HEK293 (cell line): ENCODE data around the gene OTUB1.

Experiments used
- CTCF ChIA-PET: fragments of 350-600 bp; formaldehyde crosslinking; extraction: SDS; loops from one replicate; lab custom pipeline; 2021; ENCODE audit warnings: antibody characterized with exemption; lab: Yijun Ruan, JAX
- POLR2A ChIA-PET: fragments of 300-600 bp; formaldehyde crosslinking; extraction: SDS; loops from one replicate; lab custom pipeline; 2020; ENCODE audit warnings: antibody characterized with exemption, inconsistent platforms; lab: Yijun Ruan, JAX
- H3K27ac ChIP-seq: fragments of 200-500 bp; sonication (Bioruptor generic); 2 replicates; pipeline ENCODE4 v1.5.1; 2014; ENCODE audit warnings: low read depth, low read length, control low read depth, inconsistent platforms; ENCODE audit errors: extremely low read depth
- H3K36me3 ChIP-seq, 2 experiments: fragments of 200-500 bp in 1 of 2; sonication (Bioruptor generic) in 1 of 2; 1 replicate in 1 of 2; 2 replicates in 1 of 2; pipeline ENCODE4 v1.5.1; 2014 to 2017; ENCODE audit warnings: inconsistent platforms in 2 of 2, low read length in 2 of 2; ENCODE audit not compliant: control insufficient read depth in 2 of 2, insufficient read depth in 1 of 2
- H3K4me1 ChIP-seq: fragments of 200-500 bp; sonication (Bioruptor generic); 2 replicates; pipeline ENCODE4 v1.5.1; 2014; ENCODE audit warnings: mild to moderate bottlenecking, low read length, inconsistent platforms; ENCODE audit not compliant: control insufficient read depth, insufficient read depth
- H3K4me3 ChIP-seq: 2 replicates; pipeline ENCODE4 v1.5.1; 2011; ENCODE audit warnings: low read depth, mild to moderate bottlenecking, control low read depth, low read length, moderate library complexity
- H3K9me3 ChIP-seq: fragments of 200-500 bp; sonication (Bioruptor generic); 2 replicates; pipeline ENCODE4 v1.5.1; 2014; ENCODE audit warnings: low read depth, low read length, inconsistent platforms; ENCODE audit not compliant: control insufficient read depth, insufficient read depth
- GLIS1 ChIP-seq: fragments of 450-650 bp; formaldehyde crosslinking; IDR thresholded peaks from 2 replicates; pipeline ENCODE4 v1.5.1; 2016; ENCODE audit warnings: missing biosample characterization, missing genetic modification characterization
- KLF1 ChIP-seq: fragments of 450-650 bp; formaldehyde crosslinking; IDR thresholded peaks from 2 replicates; pipeline ENCODE4 v1.5.1; 2016; ENCODE audit warnings: missing biosample characterization, missing genetic modification characterization
- SCRT2 ChIP-seq: fragments of 450-650 bp; formaldehyde crosslinking; IDR thresholded peaks from 2 replicates; pipeline ENCODE4 v1.5.1; 2016; ENCODE audit warnings: missing biosample characterization, missing genetic modification characterization
- YY1 ChIP-seq: fragments of 450-650 bp; formaldehyde crosslinking; IDR thresholded peaks from 2 replicates; pipeline ENCODE4 v1.5.1; 2018; ENCODE audit warnings: missing biosample characterization, missing genetic modification characterization
- ZFP69B ChIP-seq: fragments of 450-650 bp; formaldehyde crosslinking; IDR thresholded peaks from 2 replicates; pipeline ENCODE4 v1.5.1; 2016; ENCODE audit warnings: missing biosample characterization, missing genetic modification characterization
- ZNF112 ChIP-seq: fragments of 450-650 bp; formaldehyde crosslinking; IDR thresholded peaks from 2 replicates; pipeline ENCODE4 v1.5.0; 2017; ENCODE audit warnings: missing biosample characterization, missing genetic modification characterization
- ZNF114 ChIP-seq: fragments of 450-650 bp; formaldehyde crosslinking; IDR thresholded peaks from 2 replicates; pipeline ENCODE4 v1.5.0; 2017; ENCODE audit warnings: missing biosample characterization, missing genetic modification characterization
- ZNF146 ChIP-seq: fragments of 450-650 bp; formaldehyde crosslinking; IDR thresholded peaks from 2 replicates; pipeline ENCODE4 v1.5.1; 2016; ENCODE audit warnings: missing biosample characterization, missing genetic modification characterization
- ZNF155 ChIP-seq: fragments of 450-650 bp; formaldehyde crosslinking; IDR thresholded peaks from 2 replicates; pipeline ENCODE4 v1.5.1; 2016; ENCODE audit warnings: missing biosample characterization, missing genetic modification characterization
- ZNF175 ChIP-seq: fragments of 450-650 bp; formaldehyde crosslinking; IDR thresholded peaks from 2 replicates; pipeline ENCODE4 v1.5.1; 2016; ENCODE audit warnings: missing biosample characterization, missing genetic modification characterization
- ZNF211 ChIP-seq: fragments of 450-650 bp; formaldehyde crosslinking; IDR thresholded peaks from 2 replicates; pipeline ENCODE4 v1.5.1; 2016; ENCODE audit warnings: low read depth, missing biosample characterization, missing genetic modification characterization
- ZNF248 ChIP-seq: fragments of 450-650 bp; formaldehyde crosslinking; IDR thresholded peaks from 2 replicates; pipeline ENCODE4 v1.5.1; 2017; ENCODE audit warnings: missing biosample characterization, missing genetic modification characterization
- ZNF292 ChIP-seq: fragments of 450-650 bp; formaldehyde crosslinking; IDR thresholded peaks from 2 replicates; pipeline ENCODE4 v1.5.1; 2016; ENCODE audit warnings: low read depth, missing biosample characterization, missing genetic modification characterization, borderline replicate concordance
- ZNF354C ChIP-seq: fragments of 450-650 bp; formaldehyde crosslinking; IDR thresholded peaks from 2 replicates; pipeline ENCODE4 v1.5.1; 2016; ENCODE audit warnings: missing biosample characterization, missing genetic modification characterization, low read depth, borderline replicate concordance
- ZNF366 ChIP-seq: fragments of 450-650 bp; formaldehyde crosslinking; conservative IDR thresholded peaks from 2 replicates; pipeline ENCODE4 v1.5.1; 2016; ENCODE audit warnings: missing biosample characterization, missing genetic modification characterization
- ZNF560 ChIP-seq: fragments of 450-650 bp; formaldehyde crosslinking; IDR thresholded peaks from 2 replicates; pipeline ENCODE4 v1.5.1; 2017; ENCODE audit warnings: missing biosample characterization, missing genetic modification characterization, borderline replicate concordance
- ZNF596 ChIP-seq: fragments of 450-650 bp; IDR thresholded peaks from 2 replicates; pipeline ENCODE4 v1.5.0; 2018; ENCODE audit warnings: missing biosample characterization, mild to moderate bottlenecking, missing genetic modification characterization, moderate library complexity
- ZNF658 ChIP-seq: fragments of 450-650 bp; formaldehyde crosslinking; IDR thresholded peaks from 2 replicates; pipeline ENCODE4; 2016; ENCODE audit warnings: missing biosample characterization, missing genetic modification characterization
- ZNF707 ChIP-seq: fragments of 450-650 bp; formaldehyde crosslinking; IDR thresholded peaks from 2 replicates; pipeline ENCODE4 v1.5.1; 2016; ENCODE audit warnings: missing biosample characterization, missing genetic modification characterization
- TF ChIP-seq, protein P1 (sequence below): fragments of 450-650 bp; formaldehyde crosslinking; conservative IDR thresholded peaks from 2 replicates; pipeline ENCODE4 v1.5.1; 2016; ENCODE audit warnings: low read depth, missing biosample characterization, missing genetic modification characterization
- TF ChIP-seq, protein P2 (sequence below): fragments of 450-650 bp; formaldehyde crosslinking; IDR thresholded peaks from 2 replicates; pipeline ENCODE4 v1.5.1; 2016; ENCODE audit warnings: missing biosample characterization, missing genetic modification characterization
- TF ChIP-seq, protein P3 (sequence below): IDR thresholded peaks from 2 replicates; pipeline ENCODE4 v1.6.1; 2011; ENCODE audit warnings: mild to moderate bottlenecking, low read depth, low read length, borderline replicate concordance

The OTUB1 gene

DNA sequence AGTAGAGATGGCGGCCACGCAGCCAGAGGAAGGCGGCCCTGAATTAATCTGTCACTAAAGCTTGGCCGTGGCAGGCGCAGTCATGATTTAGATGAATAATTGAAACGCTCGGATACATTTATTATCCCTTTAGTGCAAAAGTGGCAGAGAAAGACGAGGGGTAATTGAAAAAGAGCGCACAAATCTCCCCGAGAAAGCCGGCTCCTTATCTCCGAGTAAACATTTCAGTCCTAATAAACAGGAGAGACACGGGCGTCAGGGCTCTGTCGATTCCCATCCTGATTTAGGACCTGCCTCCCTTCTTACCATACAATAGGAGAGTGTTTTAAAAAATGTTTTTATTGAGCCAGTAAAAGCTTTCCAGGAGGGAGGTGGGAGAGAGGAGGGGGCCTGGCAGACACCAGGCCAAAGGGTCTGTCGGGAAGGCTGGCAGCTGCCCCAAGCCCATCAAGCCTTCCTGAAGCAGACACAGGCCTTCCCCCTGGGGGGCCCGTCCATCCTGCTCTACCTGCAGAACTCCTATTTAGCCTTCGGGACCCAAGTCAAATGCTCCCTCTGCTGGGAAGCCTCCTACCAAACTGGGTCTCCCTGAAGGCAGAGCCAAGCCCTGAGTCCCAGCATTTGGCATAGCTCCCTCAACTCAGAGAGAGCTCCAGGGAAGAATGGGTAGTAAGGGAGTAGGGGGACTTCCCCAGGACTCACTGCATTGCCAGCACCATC is 22.8 kb downstream of the OTUB1 start (continued):
- TF ChIP-seq, protein P1, sequence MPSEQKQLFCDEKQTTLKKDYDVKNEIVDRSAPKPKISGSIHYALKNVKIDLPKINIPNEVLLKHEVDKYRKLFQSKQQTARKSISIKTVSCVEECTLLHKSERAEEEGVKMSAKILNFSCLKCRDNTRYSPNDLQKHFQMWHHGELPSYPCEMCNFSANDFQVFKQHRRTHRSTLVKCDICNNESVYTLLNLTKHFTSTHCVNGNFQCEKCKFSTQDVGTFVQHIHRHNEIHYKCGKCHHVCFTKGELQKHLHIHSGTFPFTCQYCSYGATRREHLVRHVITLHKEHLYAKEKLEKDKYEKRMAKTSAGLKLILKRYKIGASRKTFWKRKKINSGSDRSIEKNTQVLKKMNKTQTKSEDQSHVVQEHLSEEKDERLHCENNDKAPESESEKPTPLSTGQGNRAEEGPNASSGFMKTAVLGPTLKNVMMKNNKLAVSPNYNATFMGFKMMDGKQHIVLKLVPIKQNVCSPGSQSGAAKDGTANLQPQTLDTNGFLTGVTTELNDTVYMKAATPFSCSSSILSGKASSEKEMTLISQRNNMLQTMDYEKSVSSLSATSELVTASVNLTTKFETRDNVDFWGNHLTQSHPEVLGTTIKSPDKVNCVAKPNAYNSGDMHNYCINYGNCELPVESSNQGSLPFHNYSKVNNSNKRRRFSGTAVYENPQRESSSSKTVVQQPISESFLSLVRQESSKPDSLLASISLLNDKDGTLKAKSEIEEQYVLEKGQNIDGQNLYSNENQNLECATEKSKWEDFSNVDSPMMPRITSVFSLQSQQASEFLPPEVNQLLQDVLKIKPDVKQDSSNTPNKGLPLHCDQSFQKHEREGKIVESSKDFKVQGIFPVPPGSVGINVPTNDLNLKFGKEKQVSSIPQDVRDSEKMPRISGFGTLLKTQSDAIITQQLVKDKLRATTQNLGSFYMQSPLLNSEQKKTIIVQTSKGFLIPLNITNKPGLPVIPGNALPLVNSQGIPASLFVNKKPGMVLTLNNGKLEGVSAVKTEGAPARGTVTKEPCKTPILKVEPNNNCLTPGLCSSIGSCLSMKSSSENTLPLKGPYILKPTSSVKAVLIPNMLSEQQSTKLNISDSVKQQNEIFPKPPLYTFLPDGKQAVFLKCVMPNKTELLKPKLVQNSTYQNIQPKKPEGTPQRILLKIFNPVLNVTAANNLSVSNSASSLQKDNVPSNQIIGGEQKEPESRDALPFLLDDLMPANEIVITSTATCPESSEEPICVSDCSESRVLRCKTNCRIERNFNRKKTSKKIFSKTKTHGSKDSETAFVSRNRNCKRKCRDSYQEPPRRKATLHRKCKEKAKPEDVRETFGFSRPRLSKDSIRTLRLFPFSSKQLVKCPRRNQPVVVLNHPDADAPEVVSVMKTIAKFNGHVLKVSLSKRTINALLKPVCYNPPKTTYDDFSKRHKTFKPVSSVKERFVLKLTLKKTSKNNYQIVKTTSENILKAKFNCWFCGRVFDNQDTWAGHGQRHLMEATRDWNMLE (tag by site-specific recombination) = no peak
- TF ChIP-seq ZNF354C (tag by site-specific recombination) (no peak), GLIS1 (tag by site-specific recombination) (peak; percentile 52), ZNF560 (tag by site-specific recombination) (no peak), ZFP69B (no peak), ZNF596 (no peak), YY1 (no peak), ZNF707 (tag by site-specific recombination) (no peak), ZNF658 (no peak)

DNA sequence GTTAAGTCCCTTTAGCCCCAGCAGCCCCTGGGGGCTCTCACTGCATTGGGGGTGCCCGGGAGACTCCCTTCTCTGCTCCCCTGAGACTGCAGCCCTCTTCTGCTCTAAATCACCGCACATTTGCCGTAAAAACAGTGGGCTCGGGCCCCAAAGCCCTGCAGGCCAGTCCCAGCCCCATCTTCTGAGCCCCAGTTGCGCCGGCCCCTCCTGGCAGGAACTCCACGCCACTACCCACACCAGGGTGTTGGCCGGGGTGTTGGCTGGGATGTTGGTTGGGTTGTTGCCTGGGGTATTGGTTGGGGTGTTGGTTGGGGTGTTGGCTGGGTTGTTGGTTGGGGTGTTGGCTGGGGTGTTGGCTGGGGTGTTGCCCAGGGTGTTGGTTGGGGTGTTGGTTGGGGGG is 23.5 kb downstream of the OTUB1 start:
- H3K4me1 ChIP-seq = no peaks in the 10 kb centered on the region
- ChIA-PET POLR2A (no interaction called here), CTCF (no interaction called here)
- H3K4me3 ChIP-seq = no peak overlapping the region
- TF ChIP-seq ZNF211 (tag by site-specific recombination) (no peak), ZNF366 (tag by site-specific recombination) (no peak), ZNF175 (no peak), ZNF155 (no peak), SCRT2 (tag by site-specific recombination) (no peak), KLF1 (tag by site-specific recombination) (peak; percentile 36; the same call in 1 of the 2 replicates), ZNF114 (tag by site-specific recombination) (no peak), ZNF248 (no peak)
- H3K36me3 ChIP-seq = no peaks in the 10 kb centered on the region
- no peaks in the 10 kb centered on the region for H3K9me3 ChIP-seq
- H3K27ac ChIP-seq = no peak overlapping the region

DNA sequence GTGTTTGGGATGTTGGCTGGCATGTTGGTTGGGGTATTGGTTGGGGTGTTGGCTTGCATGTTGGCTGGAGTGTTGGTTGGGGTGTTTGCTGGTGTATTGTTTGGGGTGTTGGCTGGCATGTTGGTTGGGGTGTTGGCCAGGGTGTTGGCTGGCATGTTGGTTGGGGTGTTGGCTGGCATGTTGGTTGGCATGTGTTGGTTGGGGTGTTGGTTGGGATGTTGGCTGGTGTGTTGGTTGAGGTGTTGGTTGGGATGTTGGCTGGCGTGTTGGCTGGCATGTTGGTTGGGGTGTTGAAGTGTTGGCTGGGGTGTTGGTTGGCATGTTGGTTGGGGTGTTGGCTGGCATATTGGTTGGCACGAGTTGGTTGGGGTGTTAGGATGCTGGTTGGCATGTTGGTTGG is 24.5 kb downstream of the OTUB1 start:
- no peaks in the 10 kb centered on the region for H3K4me1 ChIP-seq
- TF ChIP-seq ZNF112 (tag by site-specific recombination) (no peak), ZNF146 (tag by site-specific recombination) (no peak), ZNF292 (tag by site-specific recombination) (no peak), SCRT2 (tag by site-specific recombination) (no peak)
- TF ChIP-seq, protein P2, sequence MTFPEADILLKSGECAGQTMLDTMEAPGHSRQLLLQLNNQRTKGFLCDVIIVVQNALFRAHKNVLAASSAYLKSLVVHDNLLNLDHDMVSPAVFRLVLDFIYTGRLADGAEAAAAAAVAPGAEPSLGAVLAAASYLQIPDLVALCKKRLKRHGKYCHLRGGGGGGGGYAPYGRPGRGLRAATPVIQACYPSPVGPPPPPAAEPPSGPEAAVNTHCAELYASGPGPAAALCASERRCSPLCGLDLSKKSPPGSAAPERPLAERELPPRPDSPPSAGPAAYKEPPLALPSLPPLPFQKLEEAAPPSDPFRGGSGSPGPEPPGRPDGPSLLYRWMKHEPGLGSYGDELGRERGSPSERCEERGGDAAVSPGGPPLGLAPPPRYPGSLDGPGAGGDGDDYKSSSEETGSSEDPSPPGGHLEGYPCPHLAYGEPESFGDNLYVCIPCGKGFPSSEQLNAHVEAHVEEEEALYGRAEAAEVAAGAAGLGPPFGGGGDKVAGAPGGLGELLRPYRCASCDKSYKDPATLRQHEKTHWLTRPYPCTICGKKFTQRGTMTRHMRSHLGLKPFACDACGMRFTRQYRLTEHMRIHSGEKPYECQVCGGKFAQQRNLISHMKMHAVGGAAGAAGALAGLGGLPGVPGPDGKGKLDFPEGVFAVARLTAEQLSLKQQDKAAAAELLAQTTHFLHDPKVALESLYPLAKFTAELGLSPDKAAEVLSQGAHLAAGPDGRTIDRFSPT = peak; percentile 94
- TF ChIP-seq, protein P3, sequence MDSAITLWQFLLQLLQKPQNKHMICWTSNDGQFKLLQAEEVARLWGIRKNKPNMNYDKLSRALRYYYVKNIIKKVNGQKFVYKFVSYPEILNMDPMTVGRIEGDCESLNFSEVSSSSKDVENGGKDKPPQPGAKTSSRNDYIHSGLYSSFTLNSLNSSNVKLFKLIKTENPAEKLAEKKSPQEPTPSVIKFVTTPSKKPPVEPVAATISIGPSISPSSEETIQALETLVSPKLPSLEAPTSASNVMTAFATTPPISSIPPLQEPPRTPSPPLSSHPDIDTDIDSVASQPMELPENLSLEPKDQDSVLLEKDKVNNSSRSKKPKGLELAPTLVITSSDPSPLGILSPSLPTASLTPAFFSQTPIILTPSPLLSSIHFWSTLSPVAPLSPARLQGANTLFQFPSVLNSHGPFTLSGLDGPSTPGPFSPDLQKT = no peak
- ChIA-PET CTCF (no interaction called here), POLR2A (no interaction called here)
- no peaks in the 10 kb centered on the region for H3K36me3 ChIP-seq
- H3K4me3 ChIP-seq = no peak overlapping the region
- H3K9me3 ChIP-seq = no peaks in the 10 kb centered on the region
- no peak overlapping the region for H3K27ac ChIP-seq
